Subcutaneous adipose tissue (tissue), 4 donors: ENCODE results near the gene FYB2. TPM values are rescaled to one million over a fixed set of nuclear protein-coding genes. Genes with fewer than 3 reads are reported as not detected.

Source experiments
- total RNA-seq, 4 donors: library from RNA; depleted of rRNA; stranded (reverse); fragments of >200 nt; gene quantifications; one replicate each; pipeline ENCODE4 v1.1.0, GENCODE V29; 2016
- TF ChIP-seq, protein P1 (sequence below): fragments of 450-650 bp; IDR thresholded peaks from one replicate; pipeline ENCODE4 v1.5.1; 2016; ENCODE audit warnings: low read depth, mild to moderate bottlenecking, control low read depth, antibody characterized with exemption, moderate library complexity

FYB2 gene
- total RNA-seq, 4 donors from 2014 or later, result not detected

DNA sequence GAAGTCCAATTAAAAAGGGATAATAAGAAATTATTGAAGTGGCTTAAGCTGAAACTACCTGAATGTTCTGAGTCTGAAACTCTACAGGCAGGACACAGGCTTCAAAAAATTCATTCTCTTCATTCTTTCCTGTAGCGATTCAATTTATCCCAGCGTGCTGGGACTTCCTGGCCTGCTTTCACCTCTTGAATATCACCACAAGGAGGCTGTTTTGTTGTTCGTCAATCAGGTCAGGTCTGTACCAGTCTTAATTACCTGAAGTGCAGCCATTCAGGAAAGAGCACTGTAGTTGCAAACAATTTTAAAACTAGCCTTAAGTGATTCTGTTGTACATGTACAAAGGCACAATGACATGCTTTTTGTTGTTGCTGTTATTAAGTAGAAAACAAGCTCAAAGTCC is 38.4 kb downstream of the FYB2 start:
- TF ChIP-seq, protein P1, sequence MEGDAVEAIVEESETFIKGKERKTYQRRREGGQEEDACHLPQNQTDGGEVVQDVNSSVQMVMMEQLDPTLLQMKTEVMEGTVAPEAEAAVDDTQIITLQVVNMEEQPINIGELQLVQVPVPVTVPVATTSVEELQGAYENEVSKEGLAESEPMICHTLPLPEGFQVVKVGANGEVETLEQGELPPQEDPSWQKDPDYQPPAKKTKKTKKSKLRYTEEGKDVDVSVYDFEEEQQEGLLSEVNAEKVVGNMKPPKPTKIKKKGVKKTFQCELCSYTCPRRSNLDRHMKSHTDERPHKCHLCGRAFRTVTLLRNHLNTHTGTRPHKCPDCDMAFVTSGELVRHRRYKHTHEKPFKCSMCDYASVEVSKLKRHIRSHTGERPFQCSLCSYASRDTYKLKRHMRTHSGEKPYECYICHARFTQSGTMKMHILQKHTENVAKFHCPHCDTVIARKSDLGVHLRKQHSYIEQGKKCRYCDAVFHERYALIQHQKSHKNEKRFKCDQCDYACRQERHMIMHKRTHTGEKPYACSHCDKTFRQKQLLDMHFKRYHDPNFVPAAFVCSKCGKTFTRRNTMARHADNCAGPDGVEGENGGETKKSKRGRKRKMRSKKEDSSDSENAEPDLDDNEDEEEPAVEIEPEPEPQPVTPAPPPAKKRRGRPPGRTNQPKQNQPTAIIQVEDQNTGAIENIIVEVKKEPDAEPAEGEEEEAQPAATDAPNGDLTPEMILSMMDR, result no peak

GRCh38 chr1:56780128-56780750 is 39.0 kb downstream of the FYB2 start:
- TF ChIP-seq, protein P1, result no peak

DNA sequence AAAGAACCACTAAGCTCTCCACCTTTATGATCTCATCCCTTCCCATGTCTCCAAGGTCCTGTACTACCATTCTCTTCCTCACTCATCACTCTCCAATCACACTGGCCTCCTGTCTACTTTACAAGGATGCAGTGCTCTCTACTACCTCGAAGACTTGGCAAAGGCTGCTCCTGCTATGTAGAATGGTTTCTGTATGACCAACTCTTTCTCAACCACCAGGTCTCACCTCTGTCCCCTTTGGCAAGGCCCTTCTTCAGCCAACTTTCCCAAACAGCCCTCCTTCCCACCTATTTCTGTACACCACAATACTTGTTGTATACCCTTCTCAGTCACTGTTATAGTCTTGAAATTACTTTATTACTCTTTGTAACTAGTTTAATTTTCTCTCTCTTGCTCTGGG is 41.2 kb downstream of the FYB2 start:
- TF ChIP-seq, protein P1, result no peak

DNA sequence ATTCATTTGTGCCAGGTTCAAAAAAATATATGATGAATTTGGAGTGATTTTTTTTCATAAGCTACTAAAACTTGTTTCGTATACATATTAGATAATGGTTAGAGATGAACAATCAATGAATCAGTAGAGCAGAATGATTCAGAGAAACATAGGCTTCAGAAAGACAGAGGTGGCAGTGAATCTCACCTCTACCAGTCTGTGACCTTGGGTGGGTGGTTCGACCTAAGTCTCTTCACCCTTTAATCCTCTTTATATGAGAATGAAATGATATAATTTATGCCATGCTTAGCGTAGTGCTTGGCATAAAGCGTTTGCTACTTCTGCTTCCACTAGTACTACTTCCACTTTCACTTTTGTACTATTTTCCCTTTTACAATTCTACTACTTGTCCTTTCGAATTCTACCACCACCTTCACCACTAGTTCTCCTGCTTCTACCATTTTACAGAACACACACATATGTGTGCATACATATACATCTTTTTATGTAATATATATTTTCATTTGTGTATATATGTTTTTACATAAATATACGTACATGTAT is 45.1 kb downstream of the FYB2 start:
- TF ChIP-seq, protein P1, result no peak

DNA sequence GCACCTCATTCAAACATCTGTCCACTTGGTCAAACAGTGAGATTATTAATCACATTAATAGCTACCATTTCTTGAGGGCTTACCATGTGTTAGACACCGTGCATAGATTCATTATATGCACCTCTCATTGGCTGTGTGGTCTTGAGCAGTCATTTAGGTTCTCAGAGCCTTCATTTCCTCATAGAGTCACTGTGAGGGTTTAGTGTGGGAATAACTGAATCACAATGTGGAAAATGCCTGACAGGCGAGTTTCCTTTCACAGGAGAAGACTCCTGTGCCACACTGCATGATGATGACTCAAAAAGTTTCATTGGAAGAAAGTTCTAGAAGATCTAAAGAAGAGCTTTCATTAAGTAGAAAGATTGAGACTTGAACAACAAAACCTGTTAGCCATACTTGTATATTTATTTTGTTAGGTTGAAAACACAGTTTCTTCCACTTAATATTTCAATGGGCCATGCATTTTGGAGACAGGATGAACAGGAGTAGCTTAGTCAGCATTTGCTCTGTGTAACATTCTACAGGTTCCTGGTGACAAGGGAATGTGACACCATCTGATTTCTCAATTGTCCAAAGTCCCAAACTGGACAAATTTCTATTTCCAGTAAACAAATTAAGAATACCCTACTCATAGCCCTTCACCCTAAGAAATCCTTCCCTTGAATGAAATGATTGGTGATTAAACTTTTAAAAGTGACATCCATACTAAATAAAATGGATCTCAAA is 45.7 kb downstream of the FYB2 start:
- TF ChIP-seq, protein P1, result no peak

GRCh38 chr1:56771717-56772116 is 47.5 kb downstream of the FYB2 start:
- TF ChIP-seq, protein P1, result no peak

DNA sequence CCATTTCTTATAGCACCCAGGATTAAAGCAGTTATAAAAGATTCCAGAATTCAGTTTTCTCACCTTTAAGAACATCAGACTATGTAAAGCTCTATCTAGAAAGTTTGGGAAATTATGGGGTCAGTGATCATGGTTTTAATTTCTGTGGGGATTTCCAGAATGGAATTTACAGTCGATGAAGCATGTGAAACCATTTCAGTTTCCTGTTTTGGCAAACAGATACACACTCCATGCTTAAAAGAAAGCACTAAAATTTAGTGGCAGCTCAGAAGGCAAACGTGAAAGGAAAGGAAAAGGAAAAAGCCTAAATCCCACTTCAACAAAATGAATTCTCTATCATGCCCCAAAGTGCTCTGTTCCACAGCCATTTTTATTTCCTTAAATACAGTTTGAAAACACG is 60.4 kb downstream of the FYB2 start:
- TF ChIP-seq, protein P1, result no peak
